ENCODE measurements around the gene HS6ST3.

HS6ST3 gene

DNA sequence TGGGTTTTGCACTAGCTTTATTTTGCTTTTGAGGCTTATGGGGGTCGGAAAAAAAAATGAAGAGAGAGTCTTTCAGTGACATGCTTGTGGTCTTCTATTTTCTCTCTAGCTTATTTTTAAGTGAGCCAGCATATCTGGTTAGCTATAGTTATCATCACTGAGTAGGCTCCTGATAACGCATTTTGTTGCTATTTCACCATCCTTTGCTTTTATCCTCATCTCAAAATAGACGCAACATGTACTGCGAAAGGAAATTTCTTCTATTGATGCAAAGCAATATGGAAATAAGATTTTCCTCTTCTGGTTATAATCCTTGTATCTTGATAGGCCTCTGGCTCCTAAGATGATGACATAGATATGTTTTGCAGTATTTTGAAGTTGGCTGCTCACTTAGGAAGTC lies 630.5 kb downstream of the HS6ST3 start:
- no peak overlapping the region for H3K27ac ChIP-seq (ENCODE audit: insufficient read depth, low read depth, low read length, poor library complexity, severe bottlenecking)
- no peaks in the 10 kb centered on the region for H3K36me3 ChIP-seq (ENCODE audit: control insufficient read depth, insufficient read depth, low read length)
- no peak overlapping the region for H3K4me3 ChIP-seq (ENCODE audit: insufficient read depth, low read depth, low read length)
- H3K9me3 ChIP-seq (ENCODE audit: control insufficient read depth, low read length): no peaks in the 10 kb centered on the region
- H3K4me1 ChIP-seq (ENCODE audit: control insufficient read depth, insufficient read depth, low read length): no peaks in the 10 kb centered on the region
- H3K27me3 ChIP-seq (ENCODE audit: control insufficient read depth, insufficient read depth, low read length, poor library complexity, severe bottlenecking): no peaks in the 10 kb centered on the region
- WGBS, 2 experiments: 91 to 100% methylated on average over 3 to 4 of the region's 4 CpGs

- Histone ChIP-seq H3K27ac (ENCODE audit: insufficient read depth, low read depth, low read length, poor library complexity, severe bottlenecking) (no peak overlapping the region), H3K4me1 (ENCODE audit: control insufficient read depth, insufficient read depth, low read length) (no peaks in the 10 kb centered on the region), H3K27me3 (ENCODE audit: control insufficient read depth, insufficient read depth, low read length, poor library complexity, severe bottlenecking) (no peaks in the 10 kb centered on the region), H3K4me3 (ENCODE audit: insufficient read depth, low read depth, low read length) (no peak overlapping the region), H3K36me3 (ENCODE audit: control insufficient read depth, insufficient read depth, low read length) (no peaks in the 10 kb centered on the region), H3K9me3 (ENCODE audit: control insufficient read depth, low read length) (no peaks in the 10 kb centered on the region)
Measured at GRCh38 chr13:96726651-96727050, 636.7 kb downstream of the HS6ST3 start.

GRCh38 chr13:96728463-96728862 lies 638.6 kb downstream of the HS6ST3 start:
- WGBS, 2 experiments: no CpG with 5 or more reads among the region's 2 CpGs
- H3K27ac ChIP-seq (ENCODE audit: insufficient read depth, low read depth, low read length, poor library complexity, severe bottlenecking): no peak overlapping the region
- H3K36me3 ChIP-seq (ENCODE audit: control insufficient read depth, insufficient read depth, low read length): no peaks in the 10 kb centered on the region

DNA sequence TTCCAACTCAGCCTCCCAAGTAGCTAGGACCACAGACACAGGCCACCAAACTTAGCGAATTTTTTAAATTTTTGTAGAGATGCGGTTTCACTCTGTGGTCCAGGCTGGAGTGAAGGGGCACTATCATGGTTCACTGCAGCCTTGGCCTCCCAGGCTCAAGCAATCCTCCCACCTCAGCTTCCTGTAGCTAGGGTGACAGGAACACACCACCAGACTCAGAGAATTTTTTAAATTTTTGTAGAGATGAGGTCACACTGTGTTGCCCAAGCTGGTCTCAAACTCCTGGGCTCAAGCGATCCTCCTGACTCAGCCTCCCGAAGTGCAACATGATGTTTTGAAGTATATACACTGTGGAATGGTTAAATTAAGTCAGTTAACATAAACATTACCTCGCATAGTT lies 640.8 kb downstream of the HS6ST3 start:
- no peaks in the 10 kb centered on the region for H3K27me3 ChIP-seq (ENCODE audit: control insufficient read depth, insufficient read depth, low read length, poor library complexity, severe bottlenecking)
- H3K27ac ChIP-seq (ENCODE audit: insufficient read depth, low read depth, low read length, poor library complexity, severe bottlenecking): no peak overlapping the region
- WGBS, 2 experiments: 94 to 96% methylated on average over 5 of the region's 5 CpGs
- no peaks in the 10 kb centered on the region for H3K36me3 ChIP-seq (ENCODE audit: control insufficient read depth, insufficient read depth, low read length)
- H3K9me3 ChIP-seq (ENCODE audit: control insufficient read depth, low read length): no peaks in the 10 kb centered on the region
- no peaks in the 10 kb centered on the region for H3K4me1 ChIP-seq (ENCODE audit: control insufficient read depth, insufficient read depth, low read length)
- no peak overlapping the region for H3K4me3 ChIP-seq (ENCODE audit: insufficient read depth, low read depth, low read length)

More at GRCh38 chr13:96728463-96728862, 638.6 kb downstream of the HS6ST3 start:
- Histone ChIP-seq H3K9me3 (ENCODE audit: control insufficient read depth, low read length) (no peaks in the 10 kb centered on the region), H3K4me1 (ENCODE audit: control insufficient read depth, insufficient read depth, low read length) (no peaks in the 10 kb centered on the region), H3K4me3 (ENCODE audit: insufficient read depth, low read depth, low read length) (no peak overlapping the region), H3K27me3 (ENCODE audit: control insufficient read depth, insufficient read depth, low read length, poor library complexity, severe bottlenecking) (no peaks in the 10 kb centered on the region)

DNA sequence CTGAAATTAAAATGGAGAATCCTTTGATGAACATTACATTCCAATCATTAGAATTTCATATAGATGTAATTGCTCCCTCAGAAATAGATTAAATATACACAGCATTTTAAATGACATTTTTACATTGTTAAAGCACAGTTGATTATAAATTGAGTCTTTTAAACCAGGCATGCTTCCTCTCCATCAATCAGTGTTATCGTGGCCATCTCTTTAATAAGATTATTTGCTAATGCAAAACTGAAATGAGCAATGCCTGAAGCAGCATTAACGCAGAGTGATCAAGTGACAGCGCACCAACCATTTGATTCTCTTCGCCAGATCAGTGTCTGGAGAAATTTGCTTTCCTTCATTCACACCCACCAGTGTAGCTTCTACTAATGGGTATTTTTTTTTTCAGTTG lies 644.6 kb downstream of the HS6ST3 start:
- WGBS, 2 experiments: 95 to 100% methylated on average over 4 of the region's 4 CpGs
- no peak overlapping the region for H3K4me3 ChIP-seq (ENCODE audit: insufficient read depth, low read depth, low read length)
- H3K4me1 ChIP-seq (ENCODE audit: control insufficient read depth, insufficient read depth, low read length): no peaks in the 10 kb centered on the region
- no peaks in the 10 kb centered on the region for H3K9me3 ChIP-seq (ENCODE audit: control insufficient read depth, low read length)
- H3K27ac ChIP-seq (ENCODE audit: insufficient read depth, low read depth, low read length, poor library complexity, severe bottlenecking): no peak overlapping the region
- H3K27me3 ChIP-seq (ENCODE audit: control insufficient read depth, insufficient read depth, low read length, poor library complexity, severe bottlenecking): no peaks in the 10 kb centered on the region
- H3K36me3 ChIP-seq (ENCODE audit: control insufficient read depth, insufficient read depth, low read length): no peaks in the 10 kb centered on the region

DNA sequence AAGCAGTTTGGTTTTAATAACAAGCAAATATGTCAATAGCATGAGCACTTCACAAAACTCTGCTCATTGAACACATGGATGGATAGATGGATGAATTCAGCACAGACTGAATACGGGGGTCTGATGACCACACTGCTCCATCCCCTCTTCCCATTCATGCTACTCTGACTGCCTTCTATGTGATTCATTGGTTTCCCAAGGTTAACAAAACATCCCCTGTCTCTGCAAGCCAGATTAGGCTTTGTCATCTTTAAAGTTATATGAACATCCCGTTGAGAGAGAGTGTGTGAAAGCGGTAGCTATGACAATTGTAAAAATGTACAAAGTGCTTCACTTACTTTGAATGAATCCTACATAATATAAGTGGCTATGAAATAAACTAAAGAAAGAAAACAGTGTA lies 651.9 kb downstream of the HS6ST3 start:
- WGBS, 2 experiments: 80 to 84% methylated on average over 1 to 2 of the region's 3 CpGs
- no peaks in the 10 kb centered on the region for H3K9me3 ChIP-seq (ENCODE audit: control insufficient read depth, low read length)
- no peaks in the 10 kb centered on the region for H3K36me3 ChIP-seq (ENCODE audit: control insufficient read depth, insufficient read depth, low read length)
- H3K27me3 ChIP-seq (ENCODE audit: control insufficient read depth, insufficient read depth, low read length, poor library complexity, severe bottlenecking): no peaks in the 10 kb centered on the region
- no peak overlapping the region for H3K4me3 ChIP-seq (ENCODE audit: insufficient read depth, low read depth, low read length)
- no peak overlapping the region for H3K27ac ChIP-seq (ENCODE audit: insufficient read depth, low read depth, low read length, poor library complexity, severe bottlenecking)
- no peaks in the 10 kb centered on the region for H3K4me1 ChIP-seq (ENCODE audit: control insufficient read depth, insufficient read depth, low read length)

GRCh38 chr13:96743296-96744089 lies 653.6 kb downstream of the HS6ST3 start:
- 83 to 91% methylated on average over 3 of the region's 3 CpGs for WGBS, 2 experiments
- Histone ChIP-seq H3K4me3 (ENCODE audit: insufficient read depth, low read depth, low read length) (no peak overlapping the region), H3K27me3 (ENCODE audit: control insufficient read depth, insufficient read depth, low read length, poor library complexity, severe bottlenecking) (no peaks in the 10 kb centered on the region), H3K27ac (ENCODE audit: insufficient read depth, low read depth, low read length, poor library complexity, severe bottlenecking) (no peak overlapping the region), H3K4me1 (ENCODE audit: control insufficient read depth, insufficient read depth, low read length) (no peaks in the 10 kb centered on the region), H3K36me3 (ENCODE audit: control insufficient read depth, insufficient read depth, low read length) (no peaks in the 10 kb centered on the region), H3K9me3 (ENCODE audit: control insufficient read depth, low read length) (no peaks in the 10 kb centered on the region)

DNA sequence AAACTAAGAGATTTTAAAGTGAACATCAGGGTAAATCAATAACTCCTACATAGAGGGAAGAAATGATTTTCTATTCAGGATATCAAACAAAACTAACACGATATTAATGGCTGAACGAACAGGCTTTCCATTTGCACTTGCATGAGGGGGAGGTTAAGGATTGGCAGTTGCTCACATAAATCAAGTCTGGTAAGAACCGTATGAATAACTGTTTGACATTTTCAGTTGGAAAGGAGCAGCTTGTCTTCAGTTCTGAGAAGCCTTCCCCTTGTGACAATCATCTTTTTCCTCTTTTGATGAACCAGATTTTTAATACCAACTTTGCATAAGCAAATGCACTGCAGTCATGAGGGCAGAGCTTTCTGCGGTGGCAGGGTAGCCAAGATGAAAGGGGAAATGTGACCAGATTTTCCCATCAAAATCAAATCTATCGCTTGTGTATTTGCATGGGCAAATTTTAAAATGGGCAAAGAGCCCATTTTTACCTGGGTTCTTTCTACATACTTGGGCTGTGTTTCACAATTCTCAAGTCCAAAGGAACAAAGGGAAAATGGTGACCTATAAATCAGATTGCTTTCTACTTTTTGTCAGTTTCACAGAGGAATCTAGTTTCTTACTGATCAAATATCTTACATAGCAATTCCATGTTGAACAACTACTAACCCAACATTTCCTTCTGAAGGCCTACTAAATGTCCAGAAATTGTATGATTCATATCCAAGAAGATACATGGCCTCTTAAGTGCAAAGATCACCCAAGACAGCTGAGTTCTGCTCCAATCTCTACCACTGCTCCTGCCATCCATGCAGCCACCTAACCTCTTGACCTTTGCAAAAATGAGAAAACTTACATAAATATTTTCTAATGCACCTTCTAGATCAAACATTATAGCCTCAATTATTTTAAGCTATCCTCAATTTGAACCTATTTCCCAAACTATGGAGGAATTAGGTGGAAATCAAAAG lies 654.7 kb downstream of the HS6ST3 start:
- no peak overlapping the region for H3K27ac ChIP-seq (ENCODE audit: insufficient read depth, low read depth, low read length, poor library complexity, severe bottlenecking)
- WGBS, 2 experiments: 96% methylated on average over 5 of the region's 5 CpGs
- no peaks in the 10 kb centered on the region for H3K4me1 ChIP-seq (ENCODE audit: control insufficient read depth, insufficient read depth, low read length)
- H3K4me3 ChIP-seq (ENCODE audit: insufficient read depth, low read depth, low read length): no peak overlapping the region
- no peaks in the 10 kb centered on the region for H3K27me3 ChIP-seq (ENCODE audit: control insufficient read depth, insufficient read depth, low read length, poor library complexity, severe bottlenecking)
- H3K36me3 ChIP-seq (ENCODE audit: control insufficient read depth, insufficient read depth, low read length): no peaks in the 10 kb centered on the region
- no peaks in the 10 kb centered on the region for H3K9me3 ChIP-seq (ENCODE audit: control insufficient read depth, low read length)

DNA sequence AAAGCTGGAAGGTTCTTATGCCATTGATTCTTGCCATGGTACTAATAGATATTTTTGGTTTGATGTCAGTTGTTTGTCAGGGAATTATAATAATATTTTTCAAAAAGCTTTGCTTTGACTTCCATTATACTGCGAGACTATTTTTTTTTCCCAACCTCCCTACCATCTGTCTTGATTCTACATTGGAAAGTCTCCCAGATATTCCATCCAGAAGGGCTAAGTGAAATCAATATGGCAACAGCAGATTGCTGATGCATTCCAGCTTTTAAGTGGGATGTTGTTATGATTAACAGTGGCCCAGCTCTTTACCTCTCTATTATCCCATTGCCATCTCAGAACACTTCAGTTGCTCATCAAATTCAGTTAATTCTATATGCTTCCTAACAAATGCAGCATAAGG lies 657.0 kb downstream of the HS6ST3 start:
- Histone ChIP-seq H3K4me1 (ENCODE audit: control insufficient read depth, insufficient read depth, low read length) (no peaks in the 10 kb centered on the region), H3K27me3 (ENCODE audit: control insufficient read depth, insufficient read depth, low read length, poor library complexity, severe bottlenecking) (no peaks in the 10 kb centered on the region), H3K36me3 (ENCODE audit: control insufficient read depth, insufficient read depth, low read length) (no peaks in the 10 kb centered on the region), H3K4me3 (ENCODE audit: insufficient read depth, low read depth, low read length) (no peak overlapping the region), H3K27ac (ENCODE audit: insufficient read depth, low read depth, low read length, poor library complexity, severe bottlenecking) (no peak overlapping the region), H3K9me3 (ENCODE audit: control insufficient read depth, low read length) (no peaks in the 10 kb centered on the region)
- WGBS, 2 experiments: 100% methylated on average over 1 of the region's 1 CpG

DNA sequence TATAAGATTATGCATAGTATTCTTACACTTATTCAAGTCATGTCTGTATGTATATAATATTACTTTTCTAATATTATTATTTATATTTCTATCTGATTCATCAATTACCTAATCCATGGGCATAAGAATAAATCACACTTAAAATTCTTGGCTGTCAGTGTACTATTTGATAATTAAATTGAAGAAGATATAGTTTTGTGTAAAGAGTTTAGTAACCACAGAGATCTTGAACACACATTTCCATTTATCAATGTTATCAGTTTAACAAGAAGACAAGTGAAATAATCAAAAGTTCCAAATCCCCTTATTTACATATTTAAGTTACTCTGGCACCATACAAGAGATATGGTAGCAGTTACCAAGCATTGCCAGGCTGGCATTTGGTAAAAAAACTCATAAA lies 659.9 kb downstream of the HS6ST3 start:
- H3K4me1 ChIP-seq (ENCODE audit: control insufficient read depth, insufficient read depth, low read length): no peaks in the 10 kb centered on the region
- no peaks in the 10 kb centered on the region for H3K9me3 ChIP-seq (ENCODE audit: control insufficient read depth, low read length)
- no peak overlapping the region for H3K27ac ChIP-seq (ENCODE audit: insufficient read depth, low read depth, low read length, poor library complexity, severe bottlenecking)
- H3K27me3 ChIP-seq (ENCODE audit: control insufficient read depth, insufficient read depth, low read length, poor library complexity, severe bottlenecking): no peaks in the 10 kb centered on the region
- H3K36me3 ChIP-seq (ENCODE audit: control insufficient read depth, insufficient read depth, low read length): no peaks in the 10 kb centered on the region
- H3K4me3 ChIP-seq (ENCODE audit: insufficient read depth, low read depth, low read length): no peak overlapping the region

All from ectodermal cell (in vitro differentiated cells).